Measurements from ENCODE around the gene HRH1. TPM values are rescaled to one million over a fixed set of nuclear protein-coding genes. Genes with fewer than 3 reads are reported as not detected.
A peak's percentile ranks its signal among the peaks of the same experiment; 100 is the strongest.

The HRH1 gene
- polyA plus RNA-seq, 1 donor (not counting 4 experiments of a cell fraction or from before 2014, with no cell fraction given) = 13.9 TPM

DNA sequence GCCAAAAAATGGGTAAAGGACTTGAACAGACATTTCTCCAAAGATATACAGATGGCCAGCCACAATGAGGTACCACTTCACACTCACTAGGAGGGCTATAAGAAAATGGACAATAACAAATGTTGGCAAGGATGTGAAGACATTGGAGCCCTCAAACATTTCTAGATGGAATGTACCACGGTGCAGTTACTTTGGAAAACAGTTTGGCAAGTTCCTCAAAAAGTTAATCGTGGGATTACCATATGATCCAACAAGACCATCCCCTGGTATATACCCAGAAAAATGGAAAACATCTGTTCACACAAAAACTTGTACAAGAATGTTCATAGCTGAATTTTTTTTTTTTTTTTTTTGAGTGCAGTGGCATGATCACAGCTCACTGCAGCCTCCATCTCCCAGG is 15.9 kb upstream of the HRH1 start:
- H3K36me3 ChIP-seq (ENCODE audit: control insufficient read depth in 2 of 2, extremely low read depth in 1 of 2, insufficient read depth in 2 of 2, low read length in 2 of 2) = no peaks in the 10 kb centered on the region
- H2AFZ ChIP-seq (ENCODE audit: control insufficient read depth, low read length) = no peak overlapping the region
- no peaks in the 10 kb centered on the region for H4K20me1 ChIP-seq (ENCODE audit: control insufficient read depth, extremely low read depth, insufficient read depth, low read length)
- dilution Hi-C loops (cut with MboI; ENCODE audit: extremely low pct_ligation_motif_present, low sequenced_read_pairs) = no loop called here
- peaks cover 1% of the 10 kb centered on the region for H3K79me2 ChIP-seq (ENCODE audit: control insufficient read depth, insufficient read depth, low read length)
- peak; percentile 59 for FAIRE-seq
- no peak overlapping the region for H3K4me3 ChIP-seq (ENCODE audit: control insufficient read depth in 2 of 3, extremely low read depth in 1 of 3, insufficient read depth in 2 of 3, low read depth in 1 of 3, low read length in 3 of 3)
- H3K4me2 ChIP-seq (ENCODE audit: control insufficient read depth, extremely low read depth, insufficient read depth, low read depth, low read length) = no peak overlapping the region
- DNase-seq (ENCODE audit: low read depth, low spot score) = no peak
- no peaks in the 10 kb centered on the region for H3K9me1 ChIP-seq (ENCODE audit: control insufficient read depth, extremely low read depth, insufficient read depth, low read length)
- TF ChIP-seq, protein P1, sequence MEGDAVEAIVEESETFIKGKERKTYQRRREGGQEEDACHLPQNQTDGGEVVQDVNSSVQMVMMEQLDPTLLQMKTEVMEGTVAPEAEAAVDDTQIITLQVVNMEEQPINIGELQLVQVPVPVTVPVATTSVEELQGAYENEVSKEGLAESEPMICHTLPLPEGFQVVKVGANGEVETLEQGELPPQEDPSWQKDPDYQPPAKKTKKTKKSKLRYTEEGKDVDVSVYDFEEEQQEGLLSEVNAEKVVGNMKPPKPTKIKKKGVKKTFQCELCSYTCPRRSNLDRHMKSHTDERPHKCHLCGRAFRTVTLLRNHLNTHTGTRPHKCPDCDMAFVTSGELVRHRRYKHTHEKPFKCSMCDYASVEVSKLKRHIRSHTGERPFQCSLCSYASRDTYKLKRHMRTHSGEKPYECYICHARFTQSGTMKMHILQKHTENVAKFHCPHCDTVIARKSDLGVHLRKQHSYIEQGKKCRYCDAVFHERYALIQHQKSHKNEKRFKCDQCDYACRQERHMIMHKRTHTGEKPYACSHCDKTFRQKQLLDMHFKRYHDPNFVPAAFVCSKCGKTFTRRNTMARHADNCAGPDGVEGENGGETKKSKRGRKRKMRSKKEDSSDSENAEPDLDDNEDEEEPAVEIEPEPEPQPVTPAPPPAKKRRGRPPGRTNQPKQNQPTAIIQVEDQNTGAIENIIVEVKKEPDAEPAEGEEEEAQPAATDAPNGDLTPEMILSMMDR (optimal IDR thresholded peaks at IDR 0.05 in 1 of 3, IDR thresholded peaks at IDR 0.05 in 1 of 3, conservative IDR thresholded peaks at IDR 0.05 in 1 of 3; ENCODE audit: extremely low read depth in 1 of 3, insufficient read depth in 2 of 3, low read length in 3 of 3) = no peak
- no peak for TF ChIP-seq EZH2 (IDR thresholded peaks at IDR 0.05; ENCODE audit: low read length)
- H3K27ac ChIP-seq (ENCODE audit: control insufficient read depth, insufficient read depth, low read length) = no peak overlapping the region
- peaks cover 27% of the 10 kb centered on the region for H3K4me1 ChIP-seq (ENCODE audit: control insufficient read depth, extremely low read depth, insufficient read depth, low read length)
- H3K9me3 ChIP-seq (ENCODE audit: control insufficient read depth, low read depth, low read length) = no peaks in the 10 kb centered on the region
- H3K9ac ChIP-seq (ENCODE audit: control insufficient read depth, extremely low read depth, insufficient read depth, low read length) = no peak overlapping the region
- H3K27me3 ChIP-seq (ENCODE audit: control insufficient read depth, extremely low read depth, insufficient read depth, low read length) = no peaks in the 10 kb centered on the region

DNA sequence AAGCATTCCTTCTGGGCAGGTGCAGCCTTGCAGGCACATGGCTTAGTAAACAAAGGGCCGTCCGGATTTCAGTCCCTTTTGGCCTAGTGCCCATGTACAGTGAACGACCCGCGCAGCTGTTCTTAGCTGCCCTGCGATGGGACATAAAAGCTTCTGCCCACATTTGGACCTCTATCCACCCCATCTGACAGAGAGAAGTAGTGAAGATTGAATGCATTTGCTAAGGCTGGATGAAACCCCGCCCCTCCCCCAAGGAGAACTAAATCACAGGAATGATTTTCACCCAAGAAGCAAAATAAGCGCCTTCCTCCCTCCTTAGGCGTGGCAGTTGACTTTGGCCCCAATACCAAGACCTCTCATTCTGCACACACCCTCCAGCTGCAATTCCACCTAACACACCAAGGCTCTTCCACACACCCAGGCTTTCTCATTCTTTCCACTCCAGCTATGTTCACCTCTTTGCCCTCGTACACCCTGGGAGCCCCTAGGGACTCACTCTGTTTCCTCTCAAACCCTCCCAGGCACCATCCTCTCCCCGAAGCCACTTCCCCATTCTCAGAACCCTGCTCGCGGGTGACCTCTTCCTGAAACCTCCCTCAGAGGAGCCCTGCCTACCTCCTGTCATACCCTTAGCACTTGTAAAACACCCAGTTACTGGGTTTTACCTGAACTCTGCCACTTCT is 14.1 kb upstream of the HRH1 start:
- no peak overlapping the region for H3K4me3 ChIP-seq (ENCODE audit: control insufficient read depth in 2 of 3, extremely low read depth in 1 of 3, insufficient read depth in 2 of 3, low read depth in 1 of 3, low read length in 3 of 3)
- FAIRE-seq = peak; percentile 68

More for the DNA sequence above, 14.1 kb upstream of the HRH1 start:
- H3K9ac ChIP-seq (ENCODE audit: control insufficient read depth, extremely low read depth, insufficient read depth, low read length) = peak overlapping the region; percentile 17
- dilution Hi-C loops (cut with MboI; ENCODE audit: extremely low pct_ligation_motif_present, low sequenced_read_pairs) = no loop called here
- H2AFZ ChIP-seq (ENCODE audit: control insufficient read depth, low read length) = no peak overlapping the region
- TF ChIP-seq, protein P1 (optimal IDR thresholded peaks at IDR 0.05 in 1 of 3, IDR thresholded peaks at IDR 0.05 in 1 of 3, conservative IDR thresholded peaks at IDR 0.05 in 1 of 3; ENCODE audit: extremely low read depth in 1 of 3, insufficient read depth in 2 of 3, low read length in 3 of 3) = peak in 1 of 3 experiments; percentile 11
- TF ChIP-seq EZH2 (IDR thresholded peaks at IDR 0.05; ENCODE audit: low read length) = no peak
- H3K4me1 ChIP-seq (ENCODE audit: control insufficient read depth, extremely low read depth, insufficient read depth, low read length) = peaks cover 28% of the 10 kb centered on the region
- no peaks in the 10 kb centered on the region for H3K27me3 ChIP-seq (ENCODE audit: control insufficient read depth, extremely low read depth, insufficient read depth, low read length)
- H3K4me2 ChIP-seq (ENCODE audit: control insufficient read depth, extremely low read depth, insufficient read depth, low read depth, low read length) = peak overlapping the region; percentile 33
- H3K9me1 ChIP-seq (ENCODE audit: control insufficient read depth, extremely low read depth, insufficient read depth, low read length) = no peaks in the 10 kb centered on the region
- H3K27ac ChIP-seq (ENCODE audit: control insufficient read depth, insufficient read depth, low read length) = no peak overlapping the region
- no peaks in the 10 kb centered on the region for H4K20me1 ChIP-seq (ENCODE audit: control insufficient read depth, extremely low read depth, insufficient read depth, low read length)
- no peak for DNase-seq (ENCODE audit: low read depth, low spot score)
- H3K9me3 ChIP-seq (ENCODE audit: control insufficient read depth, low read depth, low read length) = no peaks in the 10 kb centered on the region
- H3K79me2 ChIP-seq (ENCODE audit: control insufficient read depth, insufficient read depth, low read length) = peaks cover 1% of the 10 kb centered on the region
- no peaks in the 10 kb centered on the region for H3K36me3 ChIP-seq (ENCODE audit: control insufficient read depth in 2 of 2, extremely low read depth in 1 of 2, insufficient read depth in 2 of 2, low read length in 2 of 2)

All from keratinocyte (primary cell).